HEK293T (cell line): ENCODE results near the gene RNF13.

ENCODE experiments used
- ARNT ChIP-seq: fragments of 450-650 bp; IDR thresholded peaks from 2 replicates; pipeline ENCODE4 v1.6.1; 2017; ENCODE audit warnings: mild to moderate bottlenecking
- ELF4 ChIP-seq: fragments of 450-650 bp; IDR thresholded peaks from 2 replicates; pipeline ENCODE4 v1.6.1; 2017; ENCODE audit warnings: antibody characterized with exemption
- FOXA1 ChIP-seq: fragments of 450-650 bp; IDR thresholded peaks from 2 replicates; pipeline ENCODE4 v1.6.1; 2016; ENCODE audit warnings: mild to moderate bottlenecking
- FOXK2 ChIP-seq: fragments of 450-650 bp; IDR thresholded peaks from 2 replicates; pipeline ENCODE4 v1.6.1; 2016; ENCODE audit warnings: mild to moderate bottlenecking
- FOXM1 ChIP-seq: fragments of 450-650 bp; IDR thresholded peaks from 2 replicates; pipeline ENCODE4 v1.6.1; 2017; ENCODE audit warnings: mild to moderate bottlenecking, borderline replicate concordance
- L3MBTL2 ChIP-seq: fragments of 450-650 bp; conservative IDR thresholded peaks from 2 replicates; pipeline ENCODE4 v1.6.1; 2016; ENCODE audit warnings: mild to moderate bottlenecking
- SP1 ChIP-seq: fragments of 450-650 bp; IDR thresholded peaks from 2 replicates; pipeline ENCODE4 v1.6.1; 2017
- SUZ12 ChIP-seq: fragments of 450-650 bp; IDR thresholded peaks from 2 replicates; pipeline ENCODE4 v1.6.1; 2016; ENCODE audit warnings: mild to moderate bottlenecking

- TF ChIP-seq ELF4 = no peak
- no peak for TF ChIP-seq FOXA1
- no peak for TF ChIP-seq SP1
- no peak for TF ChIP-seq ARNT
- TF ChIP-seq FOXM1 = no peak
- TF ChIP-seq L3MBTL2 = no peak
- no peak for TF ChIP-seq SUZ12
- TF ChIP-seq FOXK2 = no peak
These were observed 136.2 kb downstream of the RNF13 start for GRCh38 chr3:149949181-149949580.
